T-helper 2 cell treated with Interferon-gamma antibody and Interleukin-4, amounts not matched to agents 100 ng/mL and 5 ng/mL, for 36 hours (primary cell): ENCODE results near the gene TMEM260. TPM values are rescaled to one million over a fixed set of nuclear protein-coding genes. Genes with fewer than 3 reads are reported as not detected.
"Not testable (repeated sequence)": the region's sequence is repeated elsewhere in the genome, so short reads cannot be mapped to it uniquely, and the experiment has no call there.

Experiments used
- intact Hi-C: fragments of 100-400 bp; cut with micrococcal nuclease; formaldehyde crosslinking; loops from one replicate; pipeline ENCODE4 v1.15.1; 2023
- total RNA-seq: library from RNA; stranded (reverse); gene quantifications from 2 replicates; pipeline ENCODE4 v1.2.3, GENCODE V29; 2022

TMEM260 gene
- total RNA-seq, 1 donor from 2014 or later: 15.9 TPM

DNA sequence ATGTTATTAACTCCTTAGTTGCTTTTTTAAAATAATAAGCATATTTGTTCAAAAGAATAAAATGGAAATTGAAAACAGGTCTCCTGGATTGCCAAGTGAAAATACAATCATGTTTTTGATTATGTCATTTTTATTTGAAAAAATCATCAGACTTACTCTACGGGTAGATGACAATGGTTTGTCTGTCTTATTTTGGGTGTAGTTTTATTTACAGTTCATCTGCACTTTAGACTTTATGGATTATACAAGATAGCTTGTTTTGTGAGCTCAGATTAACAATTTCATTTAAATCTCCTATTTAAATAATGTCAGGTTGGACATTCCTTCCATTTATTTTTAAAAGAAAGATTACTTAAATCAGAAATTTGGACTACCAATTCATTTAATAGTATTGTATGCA, 14.8 kb downstream of the TMEM260 start:
- intact Hi-C loops: no loop called here

DNA sequence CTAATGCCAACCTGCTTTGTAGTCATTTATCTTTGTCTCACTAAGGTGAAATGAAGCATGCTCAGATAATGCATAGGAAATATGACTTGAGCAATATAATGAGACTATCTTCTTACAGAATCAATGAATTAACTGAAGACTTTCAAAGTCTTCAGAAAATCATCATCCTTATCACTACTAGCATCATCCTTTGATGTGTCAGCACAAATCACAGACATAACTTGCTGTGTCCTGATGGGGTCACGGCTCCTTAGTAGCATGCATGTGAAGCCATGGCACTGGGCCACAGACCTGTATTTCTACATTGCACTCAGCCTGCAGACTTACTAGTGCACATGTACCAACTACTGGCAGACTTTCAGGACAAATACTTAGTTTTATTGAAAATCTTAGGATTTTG, 18.9 kb downstream of the TMEM260 start:
- intact Hi-C loops: no loop called here

DNA sequence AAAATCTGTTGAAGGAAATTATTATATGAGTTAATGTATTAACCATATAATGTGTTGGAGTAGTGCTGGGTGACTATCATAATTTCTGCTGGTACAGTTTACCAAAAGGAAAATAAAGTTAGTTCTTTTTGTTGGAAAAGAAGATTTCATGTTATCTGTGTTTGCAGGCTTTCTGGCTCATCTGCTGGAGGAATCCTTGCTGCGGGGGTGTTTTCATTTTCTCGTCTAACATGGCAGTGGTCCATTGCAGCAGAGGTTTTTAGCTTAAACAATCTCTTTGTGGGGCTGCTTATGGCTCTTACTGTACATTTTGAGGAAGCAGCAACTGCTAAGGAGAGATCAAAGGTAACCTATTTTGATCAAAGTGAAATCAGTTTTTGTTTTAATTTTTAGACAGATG, 24.1 kb downstream of the TMEM260 start:
- intact Hi-C loops: no loop called here

DNA sequence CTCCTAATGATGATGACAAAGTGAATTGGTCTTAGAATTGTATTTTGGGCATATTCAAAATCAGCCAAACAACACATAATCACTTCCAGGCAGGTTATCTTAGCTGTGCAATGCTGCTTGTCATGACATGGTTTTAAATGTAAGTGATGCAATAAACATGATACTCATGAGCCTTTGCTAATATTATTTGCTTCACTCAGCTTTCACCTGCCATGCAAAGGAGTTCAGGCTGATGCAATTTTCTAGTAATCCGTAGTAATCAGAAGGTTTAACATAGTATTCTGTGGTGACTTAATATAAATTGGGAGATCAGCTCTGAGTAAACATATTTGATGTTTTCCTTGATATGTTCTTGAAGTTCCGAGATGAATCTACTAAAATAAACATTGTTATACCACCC, 29.1 kb downstream of the TMEM260 start:
- intact Hi-C loops: no loop called here

DNA sequence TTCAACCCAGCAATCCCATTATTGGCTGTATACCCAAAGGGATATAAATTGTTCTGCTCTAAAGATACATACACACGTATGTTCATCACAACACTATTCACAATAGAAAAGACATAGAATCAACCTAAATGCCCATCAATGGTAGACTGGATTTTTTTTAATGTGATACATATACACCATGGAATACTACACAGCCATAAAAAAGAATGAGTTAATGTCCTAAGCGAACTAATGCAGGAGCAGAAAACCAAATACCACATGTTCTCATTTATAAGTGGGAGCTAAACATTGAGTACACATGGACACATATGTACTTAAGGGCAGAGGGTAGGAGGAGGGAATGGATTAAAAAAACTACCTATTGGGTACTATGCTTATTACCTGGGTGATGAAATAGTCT, 32.1 kb downstream of the TMEM260 start:
- intact Hi-C loops: not testable (repeated sequence)

DNA sequence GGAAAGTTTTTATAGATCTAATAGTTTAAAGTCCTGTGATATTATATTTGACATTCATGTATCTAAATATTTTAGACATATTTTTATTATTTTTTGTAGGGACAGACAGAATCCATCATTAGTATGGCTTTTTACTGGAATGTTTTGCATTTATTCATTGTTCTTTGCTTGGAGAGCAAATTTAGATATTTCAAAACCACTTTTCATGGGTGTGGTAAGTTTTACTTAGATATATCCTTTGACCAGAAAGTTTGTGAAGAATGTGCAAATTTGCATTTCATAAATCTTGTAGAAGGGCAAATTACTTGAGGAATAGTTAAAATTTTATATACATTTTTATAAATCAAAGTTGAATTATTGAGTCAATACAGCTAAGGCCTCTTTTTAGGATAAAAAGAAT, 37.5 kb downstream of the TMEM260 start:
- intact Hi-C loops: no loop called here

DNA sequence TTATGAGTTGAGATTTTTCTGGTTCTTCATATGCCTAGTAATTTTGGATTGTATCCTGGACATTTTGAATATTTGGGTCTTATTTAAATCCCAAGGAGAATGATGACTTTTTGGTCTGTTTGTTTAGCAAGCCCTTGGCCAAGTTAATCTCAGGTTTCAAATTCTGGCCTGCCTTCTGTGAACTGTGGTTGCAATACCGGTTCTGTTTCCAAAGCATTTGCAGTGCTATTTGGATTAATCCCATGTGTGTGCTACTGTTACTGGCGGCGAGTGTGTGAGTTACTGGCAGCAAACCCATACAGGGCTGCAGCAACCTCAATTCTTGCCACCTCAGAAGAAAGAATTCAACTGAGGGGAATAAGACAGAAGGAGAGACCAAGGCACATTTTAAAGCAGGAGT, 51.1 kb downstream of the TMEM260 start:
- intact Hi-C loops: no loop called here

DNA sequence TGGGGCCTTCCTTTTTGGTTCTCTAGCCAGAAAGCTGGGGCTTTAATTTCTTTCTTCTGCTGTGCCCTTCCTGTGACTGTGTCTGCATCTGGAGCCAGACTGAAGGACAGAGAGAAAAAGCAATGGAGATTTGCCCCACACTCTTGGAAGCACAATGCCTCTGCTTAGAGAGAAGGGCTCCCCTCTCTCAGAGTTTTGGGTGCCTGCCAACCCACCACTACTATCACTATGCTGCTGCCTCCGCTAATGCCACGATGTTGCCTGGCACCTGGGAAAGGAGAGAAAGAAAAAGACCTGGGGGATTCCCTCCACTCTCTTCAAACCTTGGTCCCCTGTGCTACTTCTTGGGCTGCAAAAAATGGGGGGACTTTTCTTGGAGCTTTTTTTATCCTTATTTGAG, 52.6 kb downstream of the TMEM260 start:
- intact Hi-C loops: no loop called here

DNA sequence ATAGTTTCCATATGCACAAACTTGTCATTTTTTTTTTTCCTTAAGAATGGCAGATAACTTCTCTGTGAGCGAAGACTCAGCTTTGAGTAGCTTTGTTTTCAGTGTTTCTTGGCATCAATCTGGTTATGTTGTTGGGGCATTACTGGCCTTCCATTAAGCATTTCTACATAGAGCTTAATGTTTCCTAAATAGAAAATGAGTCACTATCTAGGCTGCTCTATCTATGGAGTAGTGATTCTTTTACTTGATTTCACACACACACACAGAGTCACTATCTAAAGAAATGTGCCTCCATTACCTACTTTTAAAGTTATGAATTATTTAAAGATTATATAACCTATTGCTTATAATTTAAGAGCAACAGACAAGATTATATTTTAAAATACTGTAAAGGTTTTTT, 53.9 kb downstream of the TMEM260 start:
- intact Hi-C loops: no loop called here

DNA sequence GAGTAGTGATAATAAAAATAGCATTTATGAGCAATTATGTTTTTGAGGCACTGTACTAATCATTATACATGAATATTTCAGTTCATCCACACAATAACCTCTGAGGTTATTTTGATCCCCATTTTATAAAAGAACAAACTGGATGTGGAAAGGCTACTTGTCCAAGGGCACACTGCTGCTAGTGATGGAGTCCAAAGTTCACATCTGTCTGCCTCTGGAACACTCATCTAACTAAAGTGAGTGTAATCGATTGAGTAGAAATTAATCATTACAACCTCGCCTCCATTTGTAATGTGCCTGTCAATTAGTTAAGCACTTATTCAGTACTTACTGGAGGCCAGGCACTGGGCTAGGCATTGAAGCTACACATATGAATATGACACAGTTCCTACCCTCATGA, 55.4 kb downstream of the TMEM260 start:
- intact Hi-C loops: no loop called here

DNA sequence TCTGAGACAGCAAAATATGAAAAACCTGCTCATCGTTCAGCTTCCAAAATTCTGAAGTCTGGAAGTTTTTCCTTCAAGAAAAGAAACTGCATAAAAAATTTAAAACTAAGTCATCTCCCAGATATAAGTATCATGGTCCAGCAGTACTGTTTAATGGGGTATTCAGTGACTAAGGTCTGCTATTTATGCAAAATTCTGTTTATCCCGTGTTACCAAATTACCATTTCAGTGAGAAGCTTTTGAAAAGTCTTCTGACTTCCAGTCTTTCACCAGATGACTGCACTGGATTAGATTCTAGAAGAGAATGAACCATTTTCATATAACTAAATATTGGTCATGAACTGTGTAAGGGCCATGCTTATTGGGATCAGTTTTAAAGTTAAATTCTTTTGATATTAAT, 67.9 kb downstream of the TMEM260 start:
- intact Hi-C loops: no loop called here

DNA sequence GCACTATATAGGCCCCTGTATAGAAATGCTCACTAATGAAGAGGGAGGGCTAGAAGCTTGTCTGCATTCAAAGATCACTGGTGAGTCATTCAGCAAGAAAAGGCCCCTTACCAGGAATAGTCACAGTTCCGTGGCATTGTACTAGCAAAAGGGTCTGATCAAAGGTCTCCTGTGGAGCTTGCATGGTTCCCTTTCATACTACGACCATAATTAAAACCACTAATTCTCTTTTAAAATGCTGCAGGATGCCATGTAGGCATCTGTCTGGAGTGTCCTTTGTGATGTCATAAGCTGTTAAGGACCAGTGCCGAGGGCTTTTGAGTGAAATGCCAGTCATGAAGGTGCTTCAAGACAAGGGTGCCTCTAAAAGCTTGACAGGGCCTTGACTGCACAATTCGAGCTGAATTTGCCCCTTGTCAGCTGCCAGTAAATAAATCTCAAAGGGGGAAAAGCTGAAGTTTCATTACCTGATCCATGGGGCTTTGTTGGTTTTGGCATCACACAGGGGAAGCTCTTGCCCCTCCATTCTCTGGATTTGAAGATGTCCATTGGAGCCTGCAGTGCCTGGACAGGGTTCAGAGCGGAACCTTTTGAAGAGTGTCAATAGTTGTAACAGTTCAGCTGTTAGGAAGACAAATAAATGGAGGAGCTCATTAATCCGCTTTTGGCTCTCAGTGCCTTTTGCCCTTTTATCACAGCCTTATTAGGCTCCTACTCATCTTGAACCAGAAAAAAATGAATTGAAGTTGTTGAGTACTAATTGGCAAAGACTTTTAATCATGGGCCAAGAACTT, 69.1 kb downstream of the TMEM260 start:
- intact Hi-C loops: no loop called here

DNA sequence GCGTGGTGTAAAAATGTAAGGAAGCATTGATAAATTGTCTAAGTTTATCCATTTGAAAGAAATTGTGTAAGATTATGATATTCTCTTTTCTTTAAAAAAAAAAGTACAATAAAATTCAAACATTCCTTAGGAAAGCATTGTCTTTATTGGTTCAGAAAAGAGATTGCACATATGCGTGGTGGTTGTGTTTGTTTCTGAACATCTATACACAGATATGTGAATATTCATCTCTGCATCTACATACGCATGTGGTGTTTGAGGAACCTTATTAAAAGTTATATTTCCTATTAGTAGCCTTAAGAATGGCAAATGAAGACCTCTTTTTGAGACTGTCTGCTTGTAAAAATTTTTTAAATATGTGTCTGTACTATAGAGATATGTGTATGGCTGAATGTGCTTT, 69.8 kb downstream of the TMEM260 start:
- intact Hi-C loops: no loop called here

DNA sequence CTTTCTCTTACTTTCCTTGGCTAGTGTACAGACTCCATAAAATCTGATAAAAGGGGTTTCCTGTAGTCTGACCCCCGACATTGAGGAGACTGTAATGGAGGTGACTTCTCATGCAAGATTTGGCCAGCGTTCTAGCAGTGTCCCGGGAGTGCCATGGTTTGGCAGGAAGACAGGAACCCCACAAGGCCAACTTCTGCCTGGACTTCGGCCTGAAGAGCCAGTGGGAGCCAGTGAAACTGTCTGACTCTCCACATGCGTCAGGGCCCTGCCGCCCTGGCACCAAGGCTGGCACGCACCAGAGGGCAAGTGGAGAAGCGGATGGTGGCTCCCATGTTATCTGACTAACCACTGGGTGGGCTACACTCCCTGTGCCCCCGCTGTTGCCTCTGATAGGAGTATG, 70.5 kb downstream of the TMEM260 start:
- intact Hi-C loops: no loop called here

DNA sequence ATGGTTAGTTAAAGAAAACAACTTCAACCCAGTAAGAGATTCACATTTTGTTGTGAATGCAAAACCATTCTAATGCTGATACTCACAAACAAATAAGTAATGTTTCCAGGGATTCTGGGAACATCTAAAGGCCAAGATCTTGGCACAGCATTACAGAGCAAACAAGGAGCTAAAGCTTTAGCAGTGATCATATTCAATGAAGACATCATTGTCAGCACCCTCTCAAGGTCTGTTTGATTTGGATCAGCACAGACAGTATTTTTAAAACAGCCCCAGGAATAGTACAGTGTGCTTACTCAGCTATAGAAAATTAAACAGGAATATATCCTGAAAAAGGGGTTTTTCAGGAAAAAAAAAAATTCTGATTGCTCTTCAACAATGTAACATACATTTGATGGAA, 71.4 kb downstream of the TMEM260 start:
- intact Hi-C loops: no loop called here

DNA sequence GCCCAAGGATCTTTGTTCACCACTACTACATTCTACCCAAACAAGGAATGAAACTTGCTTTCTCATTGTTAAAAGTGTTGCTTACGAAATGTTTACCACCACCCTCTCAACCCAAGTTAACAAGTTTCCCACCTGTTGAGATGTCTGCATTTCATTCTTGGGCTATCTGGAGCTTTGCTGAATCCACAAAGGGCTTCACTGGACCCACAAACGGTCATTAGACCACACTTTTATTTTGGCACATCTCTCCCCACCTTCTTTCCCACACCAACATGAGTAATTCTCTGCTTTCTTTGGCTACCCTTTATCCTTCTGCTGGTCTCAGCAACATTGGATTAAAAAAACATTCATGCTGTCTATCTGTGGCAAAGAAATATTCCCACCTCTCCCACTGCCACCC, 78.0 kb downstream of the TMEM260 start:
- intact Hi-C loops: no loop called here

DNA sequence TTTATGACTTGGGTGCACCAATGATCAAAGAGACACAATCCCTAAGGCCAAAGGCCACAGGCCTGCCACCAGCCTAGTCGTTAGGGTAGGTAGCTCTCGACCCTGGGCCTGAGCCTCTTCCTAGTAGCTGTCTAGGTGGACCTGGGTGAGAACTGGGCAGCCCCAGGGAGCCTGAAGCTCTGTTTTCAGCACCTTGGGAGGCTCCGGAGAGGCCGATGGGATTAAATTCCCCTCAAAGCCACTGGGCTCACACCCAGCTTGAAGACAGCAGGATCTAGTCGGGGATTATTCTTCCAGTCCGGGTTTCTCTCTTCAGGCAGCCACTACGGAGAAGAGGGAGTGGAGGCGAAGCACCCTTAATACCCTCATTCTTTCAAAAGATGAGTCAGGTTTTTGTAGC, 79.8 kb downstream of the TMEM260 start:
- intact Hi-C loops: no loop called here

DNA sequence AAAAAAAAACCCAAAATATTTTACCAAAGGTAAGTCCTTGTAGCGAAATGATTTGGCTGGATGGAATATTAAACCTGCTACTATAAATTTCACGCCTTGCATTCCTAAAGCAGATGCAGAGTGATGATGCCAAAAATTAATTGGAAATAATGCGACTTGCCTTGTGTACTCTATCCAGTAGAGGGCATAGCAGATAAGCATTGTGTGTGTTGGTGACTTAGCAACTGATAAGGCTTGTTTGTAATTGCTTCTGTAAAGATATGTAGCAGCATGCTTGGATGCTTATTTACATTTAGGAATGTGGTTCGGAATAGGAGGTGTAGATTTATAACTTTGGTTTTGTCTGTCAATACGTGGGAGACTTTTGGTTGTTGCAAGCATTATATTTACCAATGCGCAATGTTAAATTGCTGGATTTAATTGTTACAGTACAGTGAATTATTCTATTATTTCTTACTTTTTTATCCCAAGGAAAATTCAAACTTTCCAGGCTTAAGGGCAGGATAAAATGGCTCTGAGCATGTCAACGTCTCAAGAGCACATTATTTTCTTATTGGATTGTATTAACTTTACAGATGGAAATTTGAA, 80.5 kb downstream of the TMEM260 start:
- intact Hi-C loops: loop anchor here (5.0 kb wide), 1 partner anchor 657 kb away; no protein-coding TSS in a partner anchor

DNA sequence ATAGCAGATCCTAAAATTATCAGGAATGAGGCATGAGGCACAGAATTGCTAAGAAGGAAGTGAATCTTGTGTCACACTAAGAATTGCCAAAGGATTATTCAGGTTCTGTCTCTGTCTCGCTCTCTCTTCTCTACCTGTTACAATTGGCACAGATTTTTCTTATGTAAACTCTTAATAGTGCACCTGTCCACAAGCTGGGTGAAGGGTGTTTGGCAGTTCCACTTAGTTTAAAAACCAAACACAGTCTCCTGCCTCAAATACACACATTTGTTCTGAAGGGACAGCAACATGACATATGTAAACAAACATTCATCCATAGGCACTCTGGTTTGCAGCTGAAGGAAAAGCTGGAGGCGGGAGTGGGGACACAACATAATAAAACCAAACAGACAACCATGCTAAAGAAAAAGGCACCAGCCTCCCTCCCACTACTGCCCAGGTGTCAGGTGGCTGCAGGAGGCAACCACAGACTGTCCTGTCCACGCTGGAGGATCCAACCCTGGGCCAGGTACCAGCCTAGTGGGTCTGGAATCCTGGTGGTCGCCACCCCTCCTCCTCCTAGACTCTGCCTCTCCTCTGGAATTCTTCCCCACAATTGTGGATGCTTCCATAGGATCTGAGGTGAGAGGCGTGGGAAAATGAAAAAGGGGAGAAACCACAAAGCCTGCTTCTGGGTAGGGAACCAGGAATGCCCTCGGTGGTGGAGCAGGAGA, 81.2 kb downstream of the TMEM260 start:
- intact Hi-C loops: loop anchor here (5.0 kb wide), 1 partner anchor 656 kb away; no protein-coding TSS in a partner anchor

DNA sequence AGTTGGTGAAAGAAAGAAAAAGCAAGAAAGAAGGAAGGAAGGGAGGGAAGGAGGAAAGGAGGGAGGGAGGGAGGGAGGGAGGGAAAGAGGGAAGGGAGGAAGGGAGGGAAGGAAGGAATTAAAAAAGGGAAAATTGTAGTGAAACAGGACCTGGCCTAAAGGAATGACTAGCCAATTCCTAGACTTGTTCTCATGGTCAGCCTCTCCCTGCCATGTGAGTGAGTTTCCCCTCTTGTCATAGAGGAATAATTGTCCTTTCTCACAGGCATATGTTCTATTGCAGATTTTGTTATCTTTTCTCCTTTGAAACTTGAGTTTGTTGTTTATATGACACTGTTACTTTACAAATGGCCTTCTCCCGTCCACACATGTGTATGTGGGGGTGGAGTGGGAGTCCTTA, 81.9 kb downstream of the TMEM260 start:
- intact Hi-C loops: loop anchor here (5.0 kb wide), 1 partner anchor 656 kb away; no protein-coding TSS in a partner anchor

DNA sequence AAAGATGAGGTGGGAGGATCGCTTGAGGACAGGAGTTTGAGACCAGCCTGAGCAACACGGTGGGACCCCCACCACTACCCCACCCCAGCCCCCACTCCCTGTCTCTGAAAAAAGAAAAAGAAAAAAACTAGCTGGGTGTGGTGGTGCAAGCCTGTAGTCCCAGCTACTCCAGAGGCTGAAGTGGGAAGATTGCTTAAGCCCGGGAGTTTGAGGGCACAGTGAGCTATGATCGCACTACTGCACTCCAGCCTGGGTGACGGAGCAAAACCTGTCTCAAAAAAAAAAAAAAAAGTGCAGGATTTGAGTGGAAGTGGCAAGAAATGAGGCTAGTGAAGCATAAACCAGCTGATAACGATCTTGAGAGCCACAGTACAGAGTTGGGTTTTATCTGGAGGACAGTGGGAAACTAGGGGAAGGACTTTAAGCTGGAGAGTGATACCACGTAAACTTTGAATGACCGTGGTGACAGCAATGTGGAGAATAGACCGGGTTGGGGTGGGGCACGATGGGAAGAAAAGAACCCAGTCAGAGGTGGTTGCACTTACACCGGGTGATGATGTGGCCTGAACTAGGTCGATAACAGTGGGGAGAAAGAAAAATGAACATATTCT, 85.3 kb downstream of the TMEM260 start:
- intact Hi-C loops: loop anchor here (5.0 kb wide), 1 partner anchor 652 kb away; no protein-coding TSS in a partner anchor

DNA sequence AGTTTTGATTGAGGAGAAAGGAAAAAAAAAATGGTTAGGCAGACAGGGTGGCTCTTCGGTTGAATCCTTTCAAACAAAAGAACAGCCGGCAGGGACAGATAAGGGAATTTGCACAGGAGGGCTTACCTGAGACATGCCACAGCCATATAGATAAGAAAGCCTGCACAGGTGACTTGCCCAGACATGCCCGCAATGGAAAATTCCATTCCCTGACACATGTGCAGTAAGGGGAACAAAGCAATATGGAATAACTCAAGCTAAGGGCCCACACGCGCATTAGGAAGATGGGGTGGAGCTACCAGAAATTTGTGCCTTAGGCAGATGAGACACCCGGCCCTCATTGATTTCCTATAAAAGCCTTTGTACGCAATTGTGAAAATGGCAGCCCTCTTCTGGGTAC, 86.7 kb downstream of the TMEM260 start:
- intact Hi-C loops: no loop called here
